ENCODE measurements around the gene HAUS7. TPM values are rescaled to one million over a fixed set of nuclear protein-coding genes. Genes with fewer than 3 reads are reported as not detected.
A peak's percentile ranks its signal among the peaks of the same experiment; 100 is the strongest.

The HAUS7 gene
- total RNA-seq, 2 donors from 2014 or later, result 27.7 to 40.0 TPM

DNA sequence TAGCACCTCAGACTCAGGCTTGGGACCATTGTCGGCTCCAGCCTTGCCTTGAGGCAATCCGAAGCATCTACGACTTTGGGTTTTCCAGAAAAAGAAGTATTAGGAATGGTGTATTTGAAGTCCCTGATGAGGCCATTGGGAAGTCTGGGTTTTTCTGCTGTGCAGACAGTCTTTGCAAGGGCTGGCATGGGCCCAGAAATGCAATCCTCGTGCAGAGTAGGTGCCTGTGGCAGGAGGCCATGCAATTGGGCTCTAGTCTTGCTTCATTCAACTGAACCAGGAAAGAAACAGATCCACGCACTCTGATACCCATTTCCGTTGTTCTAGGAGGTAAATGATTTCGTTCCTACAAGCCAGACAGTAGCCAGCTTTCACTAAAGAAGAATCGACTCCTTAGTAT lies 46.7 kb downstream of the HAUS7 start:
- H3K27ac Mint-ChIP-seq, result no peak overlapping the region

DNA sequence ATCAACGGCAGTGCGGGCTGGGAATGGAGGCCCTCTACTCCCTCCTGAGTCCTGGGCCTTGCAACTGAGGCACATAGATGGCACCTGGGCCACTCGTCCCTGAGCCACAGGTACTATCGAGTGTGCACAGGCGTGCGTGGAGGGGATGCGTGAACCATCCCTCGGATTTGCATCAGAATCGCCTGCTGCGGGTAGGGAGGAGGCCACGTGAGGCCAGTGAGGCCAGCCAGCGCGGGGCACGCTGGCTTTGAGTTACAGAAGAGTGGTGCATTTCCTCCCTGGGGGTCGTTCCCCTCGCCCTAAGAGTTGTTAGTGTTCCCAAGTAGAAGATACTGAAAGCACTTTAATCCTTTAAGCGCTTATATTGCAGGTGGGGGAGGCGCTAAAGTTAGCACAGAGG lies 48.5 kb downstream of the HAUS7 start:
- Mint-ChIP-seq H3K36me3 (ENCODE audit: insufficient read depth in 2 of 2) (no peaks in the 10 kb centered on the region), H3K9me3 (peaks cover 0 to 2% of the 10 kb centered on the region in 2 donors), H3K4me1 (ENCODE audit: low read depth) (no peaks in the 10 kb centered on the region), H3K27me3 (ENCODE audit: low read depth) (peaks cover 8% of the 10 kb centered on the region), H3K4me3 (no peak overlapping the region), H3K27ac (no peak overlapping the region)
- DNase-seq (no peak), ATAC-seq (replicated peaks in 1 of 2) (no peak)

More for the DNA sequence above, 46.7 kb downstream of the HAUS7 start:
- Mint-ChIP-seq H3K4me1 (ENCODE audit: low read depth) (no peaks in the 10 kb centered on the region), H3K4me3 (no peak overlapping the region), H3K27me3 (ENCODE audit: low read depth) (peaks cover 20% of the 10 kb centered on the region), H3K36me3 (ENCODE audit: insufficient read depth in 2 of 2) (no peaks in the 10 kb centered on the region), H3K9me3 (peaks cover 0 to 9% of the 10 kb centered on the region in 2 donors)
- DNase-seq, result no peak
- no peak for ATAC-seq (replicated peaks in 1 of 2)

DNA sequence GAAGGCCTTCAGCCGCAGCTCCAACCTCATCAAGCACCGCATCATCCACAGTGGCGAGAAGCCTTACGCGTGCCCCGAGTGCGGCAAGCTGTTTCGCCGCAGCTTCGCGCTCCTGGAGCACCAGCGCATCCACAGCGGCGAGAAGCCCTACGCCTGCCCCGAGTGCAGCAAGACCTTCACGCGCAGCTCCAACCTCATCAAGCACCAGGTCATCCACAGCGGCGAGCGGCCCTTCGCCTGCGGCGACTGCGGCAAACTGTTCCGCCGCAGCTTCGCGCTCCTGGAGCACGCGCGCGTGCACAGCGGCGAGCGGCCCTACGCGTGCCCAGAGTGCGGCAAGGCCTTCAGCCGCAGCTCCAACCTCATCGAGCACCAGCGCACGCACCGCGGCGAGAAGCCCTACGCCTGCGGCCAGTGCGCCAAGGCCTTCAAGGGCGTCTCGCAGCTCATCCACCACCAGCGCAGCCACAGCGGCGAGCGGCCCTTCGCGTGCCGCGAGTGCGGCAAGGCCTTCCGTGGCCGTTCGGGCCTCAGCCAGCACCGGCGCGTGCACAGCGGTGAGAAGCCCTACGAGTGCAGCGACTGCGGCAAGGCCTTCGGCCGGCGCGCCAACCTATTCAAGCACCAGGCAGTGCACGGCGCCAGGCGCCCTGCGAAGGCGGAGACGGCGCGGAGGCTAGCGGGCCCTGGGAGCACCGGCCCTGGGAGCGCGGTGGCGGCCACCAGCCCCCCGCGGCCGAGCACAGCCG lies 49.4 kb downstream of the HAUS7 start:
- ATAC-seq (replicated peaks in 1 of 2) (no peak), DNase-seq (no peak)
- Mint-ChIP-seq H3K27me3 (ENCODE audit: low read depth) (peaks cover 7% of the 10 kb centered on the region), H3K4me1 (ENCODE audit: low read depth) (no peaks in the 10 kb centered on the region), H3K9me3 (peaks cover 0 to 2% of the 10 kb centered on the region in 2 donors), H3K27ac (no peak overlapping the region), H3K36me3 (ENCODE audit: insufficient read depth in 2 of 2) (no peaks in the 10 kb centered on the region), H3K4me3 (no peak overlapping the region)

DNA sequence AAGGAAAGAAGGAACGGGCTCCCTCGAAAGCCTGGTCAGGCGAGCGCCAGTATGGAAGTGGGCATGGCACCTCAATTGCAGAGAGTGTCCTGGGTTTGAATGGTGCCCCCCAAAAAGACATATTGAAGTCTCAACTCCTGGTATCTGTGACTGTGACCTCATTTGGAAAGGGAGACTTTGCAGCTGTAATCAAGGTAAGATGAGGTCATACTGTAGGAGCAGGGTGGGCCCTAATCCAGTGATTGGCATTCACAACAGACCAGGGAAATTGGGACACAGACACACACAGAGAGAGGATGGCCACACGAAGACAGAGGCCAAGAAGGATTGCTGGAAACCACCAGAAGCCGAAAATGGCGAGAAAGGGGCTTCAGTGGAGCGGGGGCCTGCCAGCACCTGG lies 52.7 kb downstream of the HAUS7 start:
- ATAC-seq (replicated peaks in 1 of 2) (no peak), DNase-seq (no peak)
- no peaks in the 10 kb centered on the region for H3K9me3 Mint-ChIP-seq
- H3K4me1 Mint-ChIP-seq (ENCODE audit: low read depth), result no peaks in the 10 kb centered on the region
- H3K36me3 Mint-ChIP-seq (ENCODE audit: insufficient read depth in 2 of 2), result no peaks in the 10 kb centered on the region
- no peak overlapping the region for H3K27ac Mint-ChIP-seq
- H3K27me3 Mint-ChIP-seq (ENCODE audit: low read depth), result no peaks in the 10 kb centered on the region
- H3K4me3 Mint-ChIP-seq, result no peak overlapping the region

DNA sequence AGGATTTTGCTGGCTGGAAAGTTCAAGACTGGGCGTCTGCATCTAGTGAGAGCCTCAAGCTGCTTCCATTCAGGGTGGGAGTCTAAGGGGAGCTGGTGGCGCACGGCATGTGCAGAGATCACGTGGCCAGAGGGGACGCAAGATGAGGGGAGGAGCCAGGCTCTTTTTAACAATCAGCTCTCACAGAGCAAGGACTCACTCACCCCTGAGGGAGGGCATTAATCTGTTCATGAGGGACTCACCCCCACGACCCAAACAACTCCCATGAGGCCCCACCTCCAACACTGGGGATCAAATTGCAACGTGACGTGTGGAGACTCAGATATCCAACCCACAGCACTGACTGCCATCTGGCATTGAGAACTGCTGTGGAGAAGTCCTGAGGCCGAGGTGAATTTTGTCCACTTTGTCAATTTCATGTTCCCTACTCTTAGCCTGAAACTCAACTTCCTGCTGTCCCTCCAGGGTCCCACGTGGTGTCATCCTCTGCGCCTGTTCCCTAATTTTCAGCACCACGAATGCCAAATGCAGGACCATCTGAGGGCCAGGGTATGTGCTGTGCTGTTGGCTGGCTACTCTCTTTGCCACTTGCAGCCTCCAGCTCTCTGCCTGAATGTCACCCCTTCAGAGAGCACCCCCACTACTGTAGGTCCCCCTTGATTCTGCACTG lies 53.5 kb downstream of the HAUS7 start:
- no peak for ATAC-seq (replicated peaks in 1 of 2)
- DNase-seq, result no peak
- peaks cover 5% of the 10 kb centered on the region for H3K4me1 Mint-ChIP-seq (ENCODE audit: low read depth)
- H3K4me3 Mint-ChIP-seq, result no peak overlapping the region
- no peaks in the 10 kb centered on the region for H3K9me3 Mint-ChIP-seq
- peaks cover 7% of the 10 kb centered on the region for H3K27me3 Mint-ChIP-seq (ENCODE audit: low read depth)
- no peak overlapping the region for H3K27ac Mint-ChIP-seq
- no peaks in the 10 kb centered on the region for H3K36me3 Mint-ChIP-seq (ENCODE audit: insufficient read depth in 2 of 2)

DNA sequence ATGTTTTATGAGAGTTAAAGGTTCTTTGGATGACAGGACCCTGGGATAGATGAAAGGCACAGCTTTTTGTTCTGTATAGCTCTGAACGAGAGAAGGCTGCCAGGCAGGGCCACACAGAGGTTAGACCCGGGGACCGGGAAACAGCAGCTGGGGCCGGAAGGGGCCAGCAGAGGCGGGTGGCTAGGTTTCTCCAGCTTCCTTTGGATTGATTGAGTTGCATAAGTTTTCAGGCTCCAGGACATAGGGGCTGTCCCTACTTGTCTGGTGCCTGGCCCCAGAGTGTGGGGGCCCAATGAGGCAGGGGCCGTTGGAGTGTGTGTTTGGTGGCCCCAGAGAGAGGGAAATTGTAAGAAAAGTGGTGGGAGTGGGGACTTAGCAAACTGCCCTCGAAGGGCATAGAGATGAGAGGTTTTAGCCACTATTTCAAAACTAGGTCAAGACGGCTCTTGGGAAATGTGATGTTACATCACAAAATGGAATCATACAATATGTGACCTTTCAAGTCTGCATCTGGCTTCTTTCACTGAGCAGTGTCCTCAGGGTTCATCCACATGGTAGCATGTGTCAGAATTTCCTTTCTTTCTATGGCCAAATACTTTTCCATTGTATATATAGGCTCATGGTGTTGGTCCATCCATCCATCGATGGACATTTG lies 55.4 kb downstream of the HAUS7 start:
- peaks cover 6% of the 10 kb centered on the region for H3K4me1 Mint-ChIP-seq (ENCODE audit: low read depth)
- no peak overlapping the region for H3K4me3 Mint-ChIP-seq
- peaks cover 15% of the 10 kb centered on the region for H3K27me3 Mint-ChIP-seq (ENCODE audit: low read depth)
- H3K36me3 Mint-ChIP-seq (ENCODE audit: insufficient read depth in 2 of 2), result no peaks in the 10 kb centered on the region
- no peaks in the 10 kb centered on the region for H3K9me3 Mint-ChIP-seq
- H3K27ac Mint-ChIP-seq, result no peak overlapping the region
- DNase-seq (no peak), ATAC-seq (replicated peaks in 1 of 2) (no peak)

DNA sequence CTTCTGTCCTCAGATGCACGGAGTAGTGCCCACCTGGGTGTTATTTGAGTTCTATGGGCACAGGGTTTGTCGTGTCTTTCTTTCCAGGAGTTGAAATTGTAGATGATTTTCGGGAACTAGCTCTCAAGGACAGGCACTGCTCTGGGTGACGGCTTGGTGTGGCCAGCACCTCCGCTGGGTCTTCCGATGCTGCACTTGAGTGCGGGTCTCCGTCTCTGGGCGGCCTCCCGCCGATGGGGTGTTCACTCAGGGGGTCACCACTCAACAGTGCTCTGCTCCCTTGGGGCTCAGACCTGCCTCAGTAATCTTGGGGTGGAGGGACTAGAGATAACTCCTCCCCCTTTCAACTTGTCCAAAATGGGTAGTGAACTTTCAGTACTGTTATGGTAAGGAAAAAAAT lies 56.6 kb downstream of the HAUS7 start:
- no peaks in the 10 kb centered on the region for H3K9me3 Mint-ChIP-seq
- H3K4me3 Mint-ChIP-seq, result no peak overlapping the region
- DNase-seq (no peak), ATAC-seq (replicated peaks in 1 of 2) (no peak)
- no peak overlapping the region for H3K27ac Mint-ChIP-seq
- peaks cover 15% of the 10 kb centered on the region for H3K27me3 Mint-ChIP-seq (ENCODE audit: low read depth)
- no peaks in the 10 kb centered on the region for H3K36me3 Mint-ChIP-seq (ENCODE audit: insufficient read depth in 2 of 2)
- peaks cover 6% of the 10 kb centered on the region for H3K4me1 Mint-ChIP-seq (ENCODE audit: low read depth)

DNA sequence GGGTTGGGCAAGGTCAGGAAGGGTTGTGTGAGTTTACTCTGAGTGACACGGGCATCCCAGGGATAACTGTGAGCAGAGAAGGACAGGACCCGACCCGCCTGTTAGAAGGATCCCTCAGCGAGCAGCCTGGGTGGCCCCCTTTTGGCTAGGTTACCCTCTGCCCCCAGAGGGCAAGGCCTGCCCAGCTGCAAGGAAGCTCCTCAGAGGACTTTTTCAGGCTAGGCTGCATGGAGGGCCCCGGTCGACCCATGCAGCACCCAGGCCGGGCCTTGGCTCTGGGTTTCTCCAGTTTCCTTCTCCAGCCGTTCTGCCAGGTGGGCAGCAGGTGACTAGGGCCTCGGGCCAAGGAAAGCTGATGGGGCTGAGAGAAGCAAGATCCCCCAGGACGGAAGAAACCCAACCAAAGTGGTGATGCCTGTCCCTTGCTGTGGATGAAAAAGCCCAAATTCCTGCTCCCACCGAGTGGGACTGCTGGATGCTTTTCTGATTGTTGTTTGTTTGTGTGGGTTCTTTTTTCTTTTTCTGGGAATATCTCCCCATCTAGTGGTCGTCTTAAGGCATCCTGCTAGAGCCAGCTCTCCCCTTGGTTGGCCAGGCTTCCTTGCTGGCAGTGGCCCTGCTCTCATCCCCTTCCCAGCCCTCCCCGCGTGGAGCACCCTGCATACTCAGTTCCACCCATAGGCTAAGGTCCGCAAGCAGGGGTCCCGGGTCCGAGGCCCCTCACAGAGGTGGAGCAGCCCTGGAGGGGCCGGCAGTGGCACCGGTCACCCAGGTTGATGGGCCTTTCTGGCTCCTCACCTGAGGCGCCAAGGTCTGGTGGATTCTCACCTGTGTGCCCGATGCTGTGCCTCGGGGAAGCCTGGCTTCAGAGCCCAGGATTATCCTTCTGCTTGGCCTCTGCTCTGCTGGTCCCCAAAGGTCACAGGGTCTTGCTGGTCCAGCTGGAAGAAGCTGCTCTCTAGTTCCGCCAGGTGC lies 57.3 kb downstream of the HAUS7 start:
- H3K4me1 Mint-ChIP-seq (ENCODE audit: low read depth), result peaks cover 6% of the 10 kb centered on the region
- H3K27ac Mint-ChIP-seq, result no peak overlapping the region
- no peak overlapping the region for H3K4me3 Mint-ChIP-seq
- ATAC-seq (replicated peaks in 1 of 2) (no peak), DNase-seq (no peak)
- H3K27me3 Mint-ChIP-seq (ENCODE audit: low read depth), result peaks cover 15% of the 10 kb centered on the region
- no peaks in the 10 kb centered on the region for H3K36me3 Mint-ChIP-seq (ENCODE audit: insufficient read depth in 2 of 2)
- no peaks in the 10 kb centered on the region for H3K9me3 Mint-ChIP-seq

DNA sequence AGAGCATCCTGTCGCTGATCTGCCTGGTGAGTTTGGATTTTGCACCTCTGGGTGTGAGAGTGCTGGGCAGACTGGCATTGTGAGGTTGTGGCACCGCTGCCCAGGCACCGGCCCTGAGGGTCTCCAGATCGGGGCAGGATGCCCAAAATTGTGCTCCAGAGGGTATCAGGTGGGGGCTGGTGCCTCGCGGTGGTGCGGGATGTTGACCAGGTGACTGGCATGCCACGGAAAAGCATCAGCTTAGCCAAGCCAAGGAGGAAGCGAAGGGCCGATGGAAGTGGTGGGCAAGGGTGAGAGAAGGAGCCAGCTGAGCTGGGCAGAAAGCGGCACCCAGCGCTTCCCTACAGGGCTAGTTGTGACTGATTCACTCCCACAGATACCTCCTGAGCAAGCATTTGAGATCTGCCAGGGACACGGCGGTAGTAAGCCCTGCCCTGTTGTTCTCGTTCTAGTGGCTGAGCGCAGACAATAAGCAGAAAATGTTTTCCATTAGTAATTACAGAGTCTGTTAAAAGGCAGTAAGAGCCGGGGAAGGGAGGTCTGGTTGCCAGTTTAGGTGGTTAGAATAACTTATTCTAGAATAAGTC lies 58.3 kb downstream of the HAUS7 start:
- ATAC-seq (replicated peaks in 1 of 2), result peak in 1 of 2 donors; percentile 6

DNA sequence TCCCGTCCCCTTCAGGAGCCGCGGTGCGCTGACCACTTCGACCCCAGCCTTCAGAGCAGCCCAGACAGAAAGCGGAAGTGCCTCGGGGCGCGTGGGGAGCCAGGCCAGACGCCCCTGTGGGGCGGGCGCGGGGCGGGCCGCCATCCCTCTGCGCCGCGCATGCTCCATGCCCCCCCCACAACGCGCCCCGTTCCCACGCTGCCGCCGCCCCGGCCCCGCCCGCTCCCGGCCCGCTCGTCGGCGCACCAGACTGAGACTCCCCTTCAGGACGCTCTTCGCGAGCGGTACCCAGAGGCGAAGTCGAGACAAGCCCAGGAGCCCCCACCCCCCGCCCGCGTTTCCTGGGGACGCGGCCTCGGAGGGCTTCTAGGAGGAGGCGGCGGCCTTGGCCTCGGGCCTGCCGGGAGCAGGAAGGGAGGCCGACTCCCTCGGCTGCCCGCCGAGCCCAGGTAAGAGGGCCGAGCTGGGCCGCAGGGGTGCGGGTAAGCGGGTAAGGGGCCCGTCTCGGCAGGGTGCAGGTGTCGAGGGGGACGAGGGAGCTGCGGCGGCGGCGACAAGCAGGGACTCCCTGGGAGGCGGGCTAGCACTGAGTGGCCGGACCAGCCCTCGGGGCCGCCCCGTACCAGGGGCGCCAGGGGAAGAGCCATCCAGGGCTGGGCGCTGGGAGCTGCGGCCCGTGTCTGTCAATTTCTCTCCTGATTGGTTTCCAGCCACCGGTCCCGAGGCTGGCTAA lies 59.0 kb downstream of the HAUS7 start, which contains the start of gene ZFP92:
ZFP92 (plus strand) TSS at position 218 of the 733 bp plus-strand sequence. CDS start 6,851 bp downstream, outside the sequence.
- DNase-seq (peak; percentile 60 to 61), ATAC-seq (replicated peaks in 1 of 2) (peak; percentile 86 to 87)
- H3K4me1 Mint-ChIP-seq (ENCODE audit: low read depth), result peaks cover 6% of the 10 kb centered on the region

More for the DNA sequence above, 58.3 kb downstream of the HAUS7 start:
- peaks cover 6% of the 10 kb centered on the region for H3K4me1 Mint-ChIP-seq (ENCODE audit: low read depth)
- DNase-seq, result no peak
- no peaks in the 10 kb centered on the region for H3K9me3 Mint-ChIP-seq
- peak overlapping the region; percentile 81 to 82 for H3K4me3 Mint-ChIP-seq
- no peaks in the 10 kb centered on the region for H3K36me3 Mint-ChIP-seq (ENCODE audit: insufficient read depth in 2 of 2)
- H3K27me3 Mint-ChIP-seq (ENCODE audit: low read depth), result peaks cover 15% of the 10 kb centered on the region
- no peak overlapping the region for H3K27ac Mint-ChIP-seq

DNA sequence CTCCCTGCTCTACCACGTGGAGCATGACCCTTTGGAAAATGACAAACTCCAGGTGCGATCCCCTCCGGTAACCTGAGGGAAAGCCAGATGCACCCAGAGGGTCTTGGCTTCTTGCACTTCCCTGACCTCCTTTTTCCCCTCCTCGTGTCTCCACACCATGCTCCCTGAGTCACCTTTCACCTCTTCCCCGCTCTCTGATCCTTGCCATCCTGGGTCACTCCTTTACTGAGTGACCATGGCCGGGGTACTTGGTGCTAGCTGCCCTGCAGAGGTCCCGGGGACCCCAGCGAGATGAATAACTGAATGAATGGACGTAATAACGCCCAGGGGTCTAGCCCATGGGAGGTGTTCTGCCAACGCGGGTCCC lies 59.5 kb downstream of the HAUS7 start:
- Mint-ChIP-seq H3K9me3 (no peaks in the 10 kb centered on the region), H3K36me3 (ENCODE audit: insufficient read depth in 2 of 2) (no peaks in the 10 kb centered on the region), H3K4me1 (ENCODE audit: low read depth) (peaks cover 6% of the 10 kb centered on the region), H3K27ac (no peak overlapping the region), H3K27me3 (ENCODE audit: low read depth) (peaks cover 15% of the 10 kb centered on the region), H3K4me3 (peak overlapping the region; percentile 81)
- no peak for ATAC-seq (replicated peaks in 1 of 2)
- DNase-seq, result no peak

More for the DNA sequence above, 59.0 kb downstream of the HAUS7 start, which contains the start of gene ZFP92:
- Mint-ChIP-seq H3K4me3 (peak within 1 kb of the TSS; percentile 81 to 82), H3K27me3 (ENCODE audit: low read depth) (peaks cover 15% of the 10 kb centered on the region), H3K36me3 (ENCODE audit: insufficient read depth in 2 of 2) (no peaks in the 10 kb centered on the region), H3K9me3 (no peaks in the 10 kb centered on the region), H3K27ac (no peak within 1 kb of the TSS)

DNA sequence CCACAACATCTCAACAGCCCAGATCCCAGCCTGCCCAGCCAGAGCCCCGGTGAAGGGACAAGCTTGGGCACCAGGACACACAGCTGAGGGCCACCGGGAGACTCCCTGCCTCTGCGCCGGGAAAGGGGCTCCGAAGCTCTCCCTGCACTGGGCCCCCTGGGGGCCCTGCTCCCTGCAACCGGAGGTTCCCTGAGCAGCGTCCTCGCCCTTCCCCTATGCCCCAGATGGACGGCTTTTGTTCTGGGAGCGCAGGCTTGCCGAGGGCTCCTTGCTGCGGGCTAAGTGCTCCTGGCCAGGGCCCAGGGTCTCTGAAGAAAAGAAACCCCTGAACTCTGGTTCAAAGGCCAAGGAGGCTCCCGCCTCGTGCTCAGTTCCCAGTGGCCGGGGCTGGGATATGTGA lies 60.0 kb downstream of the HAUS7 start:
- H3K27me3 Mint-ChIP-seq (ENCODE audit: low read depth), result peaks cover 15% of the 10 kb centered on the region
- no peak overlapping the region for H3K27ac Mint-ChIP-seq
- H3K9me3 Mint-ChIP-seq, result no peaks in the 10 kb centered on the region
- no peak overlapping the region for H3K4me3 Mint-ChIP-seq
- no peak for DNase-seq
- H3K36me3 Mint-ChIP-seq (ENCODE audit: insufficient read depth in 2 of 2), result no peaks in the 10 kb centered on the region
- ATAC-seq (replicated peaks in 1 of 2), result no peak
- H3K4me1 Mint-ChIP-seq (ENCODE audit: low read depth), result peaks cover 6% of the 10 kb centered on the region

Measured in activated T-cell treated with anti-CD3 and anti-CD28 coated beads, Interleukin-2, amount 50 U/mL, for 72 hours (primary cell).